ENCODE results near the gene PTGER4.

GRCh38 chr5:40651201-40651600 lies 28.5 kb upstream of the PTGER4 start:
- TF ChIP-seq EZH2 (IDR thresholded peaks at IDR 0.05; ENCODE audit: insufficient read depth, poor library complexity, severe bottlenecking) (no peak), EZH2phosphoT487 (IDR thresholded peaks at IDR 0.05; ENCODE audit: insufficient read depth, low read depth) (no peak)
